ENCODE measurements around the gene TESMIN.
A peak's percentile ranks its signal among the peaks of the same experiment; 100 is the strongest.

The TESMIN gene

DNA sequence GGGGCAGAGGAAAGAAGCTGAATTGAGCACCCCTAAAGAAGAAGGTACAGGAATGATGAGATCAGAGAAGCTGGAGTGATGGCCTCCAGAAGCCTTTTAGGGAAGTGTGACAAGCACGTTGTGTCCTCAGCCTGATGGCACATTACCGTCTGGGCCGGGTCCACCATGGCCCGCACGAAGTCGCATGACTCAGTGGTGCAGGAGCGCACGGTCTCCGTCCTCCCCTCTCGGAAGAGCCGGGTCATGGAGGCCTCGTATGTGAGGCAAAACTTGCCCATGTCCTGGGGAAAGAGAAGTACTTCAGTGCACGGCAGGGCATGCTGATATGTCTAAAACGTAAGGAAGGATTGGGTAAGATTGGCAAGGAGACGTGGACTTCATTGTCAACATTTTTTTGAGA is 11.2 kb upstream of the TESMIN start:
- DNase-seq (ENCODE audit: low spot score) = no peak

DNA sequence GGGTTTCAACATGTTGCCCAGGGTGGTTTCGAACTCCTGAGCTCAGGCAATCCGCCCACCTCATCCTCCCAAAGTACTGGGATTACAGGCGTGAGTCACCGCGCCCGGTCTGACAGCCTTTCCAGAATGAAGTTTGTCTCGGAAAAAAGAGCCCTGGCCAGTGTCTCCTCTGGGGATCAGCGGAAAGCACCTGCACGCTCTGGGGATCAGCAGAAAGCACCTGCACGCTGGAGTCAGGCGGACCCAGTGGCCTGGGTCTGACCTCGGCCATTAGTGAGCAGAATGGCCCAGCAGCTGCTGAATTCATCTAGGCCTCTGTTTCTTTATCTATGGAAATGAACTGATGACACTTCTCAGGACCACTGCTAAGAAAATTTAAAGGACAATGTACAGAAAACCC is 10.5 kb upstream of the TESMIN start:
- DNase-seq (ENCODE audit: low spot score) = no peak

- no peak for DNase-seq (ENCODE audit: low spot score)
Measured at GRCh38 chr11:68759991-68760390, 8.7 kb upstream of the TESMIN start.

- no peak for DNase-seq (ENCODE audit: low spot score)
Measured at GRCh38 chr11:68757711-68758110, 6.4 kb upstream of the TESMIN start.

DNA sequence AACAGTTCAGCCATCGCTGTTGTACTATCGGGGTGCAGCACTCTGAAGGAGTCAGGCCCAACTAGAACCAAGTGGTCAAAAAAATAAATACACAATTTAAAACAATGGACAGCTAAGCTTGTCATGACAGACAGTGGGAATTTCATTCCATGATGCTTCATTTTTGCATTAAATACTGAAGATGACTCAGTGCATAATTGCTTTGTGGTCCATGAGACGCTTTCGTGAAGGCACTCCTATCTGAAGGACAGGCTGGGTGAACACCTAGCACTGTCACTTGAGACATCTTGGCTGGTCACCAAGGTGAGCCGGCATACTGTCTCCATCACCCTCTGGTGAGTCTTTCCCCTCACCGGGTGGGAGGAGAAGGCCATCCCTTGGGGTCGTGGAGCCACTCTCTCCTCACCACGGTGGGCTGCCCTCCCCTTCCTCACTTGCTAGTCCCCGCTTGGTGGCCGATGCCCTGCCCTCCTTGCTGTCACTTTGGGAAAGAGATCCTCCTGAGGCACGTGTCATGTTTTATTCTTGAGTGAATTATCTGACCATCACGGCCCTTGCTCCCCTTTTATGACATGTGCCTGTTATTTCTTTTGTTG is 4.9 kb upstream of the TESMIN start:
- DNase-seq (ENCODE audit: low spot score) = no peak

DNA sequence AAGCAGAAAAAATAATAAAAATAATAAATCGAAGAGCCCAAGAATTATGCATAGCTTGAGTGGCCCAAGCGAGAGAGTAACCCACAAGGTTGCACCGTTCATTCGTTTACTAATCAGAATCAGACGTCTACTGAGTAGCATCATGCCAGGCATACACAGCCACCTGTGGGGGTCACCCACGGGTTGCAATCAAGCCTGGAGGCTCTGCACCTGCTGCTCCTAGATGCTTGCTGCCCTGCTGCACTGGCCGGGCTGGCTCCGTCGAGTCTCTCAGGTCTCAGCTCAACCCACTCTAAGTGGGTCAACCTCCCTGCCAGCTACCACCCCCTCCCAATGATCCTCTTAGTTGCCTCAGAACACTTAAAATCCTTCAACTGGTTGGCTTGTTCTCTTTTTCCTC is 2.0 kb upstream of the TESMIN start:
- no peak for DNase-seq (ENCODE audit: low spot score)

GRCh38 chr11:68751004-68751325 is 355 bp downstream of the TESMIN start:
- DNase-seq (ENCODE audit: low spot score) = no peak

- no peak for DNase-seq (ENCODE audit: low spot score)
Measured at GRCh38 chr11:68750195-68751003, 921 bp downstream of the TESMIN start.

DNA sequence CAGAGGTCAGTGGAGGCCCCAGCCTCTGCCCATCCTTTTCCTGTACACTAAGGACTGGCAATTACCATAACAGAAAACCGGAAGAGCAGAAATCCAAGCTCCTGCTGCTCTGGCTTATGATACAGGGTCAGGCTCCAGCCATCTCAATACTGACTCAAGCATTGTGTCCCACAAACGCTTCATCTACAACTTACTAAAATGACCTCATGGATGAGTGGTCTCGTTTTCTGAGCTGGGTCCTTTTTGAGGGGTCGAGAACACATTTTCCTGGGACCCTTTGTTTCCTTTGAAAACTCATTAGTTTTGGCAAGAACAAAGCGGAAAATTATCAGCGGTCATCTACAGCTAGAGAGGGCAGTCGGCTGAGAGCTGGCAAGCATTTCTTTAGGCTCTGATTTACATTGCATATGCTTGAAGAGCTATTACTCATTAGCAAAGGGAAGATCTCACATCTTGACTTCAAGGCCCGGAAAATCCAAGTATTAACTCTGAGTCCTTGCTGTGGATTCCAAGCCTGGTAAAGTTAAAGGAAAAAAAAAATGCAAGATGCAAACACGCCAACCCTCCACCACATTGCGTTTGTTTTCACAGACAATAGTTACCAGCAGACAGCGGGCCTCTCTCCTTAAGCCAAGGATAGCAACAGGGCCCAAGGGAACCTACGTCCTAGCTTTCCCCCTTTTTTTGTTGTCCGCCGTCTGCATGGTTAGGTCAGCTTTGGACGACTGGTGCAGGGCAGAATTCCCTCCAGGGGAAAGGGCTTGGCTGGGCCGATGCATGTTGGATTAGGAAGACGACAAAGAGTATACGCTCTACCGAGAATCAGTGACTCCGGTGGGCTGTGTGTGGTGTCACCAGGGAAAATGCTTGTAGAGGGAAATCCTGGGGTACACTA is 1.8 kb downstream of the TESMIN start:
- no peak for DNase-seq (ENCODE audit: low spot score)

- no peak for DNase-seq (ENCODE audit: low spot score)
Measured at GRCh38 chr11:68748061-68748460, 3.3 kb downstream of the TESMIN start.

DNA sequence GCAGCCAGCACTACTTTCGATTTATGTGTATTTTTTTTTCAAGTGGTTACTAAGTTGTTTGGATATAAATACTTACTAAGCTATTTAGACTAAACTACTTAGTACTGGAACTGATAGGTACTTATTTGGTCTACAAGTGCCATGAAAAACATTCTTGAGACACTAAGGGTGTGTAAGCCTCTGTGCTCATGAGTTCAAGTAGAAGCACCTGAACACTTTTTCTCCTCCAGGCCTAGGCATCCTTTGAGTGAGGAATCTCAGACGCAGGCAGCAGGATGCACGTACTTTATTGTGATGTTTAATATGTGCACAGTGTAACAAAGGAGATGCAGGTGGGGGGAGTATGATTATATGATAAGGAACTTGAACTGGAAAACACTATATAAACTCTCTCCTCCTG is 7.8 kb downstream of the TESMIN start:
- DNase-seq (ENCODE audit: low spot score) = no peak

DNA sequence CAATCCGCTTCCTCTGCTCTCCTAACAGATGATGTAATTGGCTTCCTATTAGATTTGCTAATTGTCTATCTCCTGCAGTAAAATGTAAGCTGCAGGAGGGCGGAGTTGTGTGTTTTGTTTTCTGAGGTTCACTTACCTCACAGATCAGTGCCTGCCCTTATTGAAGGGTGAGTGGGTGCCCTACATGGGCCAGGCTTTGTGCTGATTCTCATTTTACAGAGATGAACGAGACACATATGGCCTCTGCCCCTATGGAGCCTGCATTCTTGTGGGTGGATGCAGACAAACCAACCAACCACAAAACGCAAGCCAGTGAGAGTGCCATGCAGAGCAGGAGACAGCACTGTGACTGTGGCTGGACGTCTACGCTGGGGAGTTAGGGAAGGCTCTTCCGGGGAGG is 9.9 kb downstream of the TESMIN start:
- DNase-seq (ENCODE audit: low spot score) = no peak

DNA sequence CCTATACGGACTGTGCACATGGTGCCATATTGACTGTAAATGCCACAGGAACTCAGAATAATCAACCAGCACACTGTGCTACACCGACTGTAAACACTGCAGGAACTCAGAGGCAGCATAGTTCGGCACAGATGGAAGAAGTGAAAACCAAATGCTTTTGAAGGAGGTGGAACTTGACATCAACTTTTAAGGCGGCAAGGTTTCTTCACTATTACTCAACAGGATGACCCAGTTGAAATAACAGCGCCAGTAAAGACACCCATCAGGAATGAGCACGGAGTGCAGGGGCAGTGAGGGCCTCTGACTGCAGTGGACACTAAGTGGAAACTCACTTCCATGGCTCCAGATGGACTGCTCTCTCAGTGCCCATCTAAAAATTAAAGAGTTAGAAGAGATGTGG is 15.7 kb downstream of the TESMIN start:
- no peak for DNase-seq (ENCODE audit: low spot score)

GRCh38 chr11:68735125-68735524 is 16.2 kb downstream of the TESMIN start:
- no peak for DNase-seq (ENCODE audit: low spot score)

GRCh38 chr11:68734111-68734510 is 17.2 kb downstream of the TESMIN start:
- no peak for DNase-seq (ENCODE audit: low spot score)

DNA sequence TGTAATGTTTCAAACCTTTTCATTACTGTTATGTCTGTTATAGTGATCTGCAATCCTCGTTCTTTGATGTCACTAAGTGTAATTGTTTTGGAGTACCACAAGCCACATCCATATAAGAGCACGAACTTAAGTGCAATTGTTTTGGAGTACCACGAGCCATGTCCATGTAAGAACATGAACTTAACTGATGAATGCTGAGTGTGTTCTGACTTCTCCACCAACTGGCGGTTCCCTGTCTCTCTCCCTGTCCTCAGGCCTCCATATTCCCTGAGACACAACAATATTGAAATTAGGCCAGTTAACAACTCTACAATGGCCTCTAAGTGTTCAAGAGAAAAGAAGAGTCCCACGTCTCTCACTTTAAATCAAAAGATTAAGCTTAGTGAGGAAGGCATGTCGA is 23.5 kb downstream of the TESMIN start:
- DNase-seq (ENCODE audit: low spot score) = no peak

DNA sequence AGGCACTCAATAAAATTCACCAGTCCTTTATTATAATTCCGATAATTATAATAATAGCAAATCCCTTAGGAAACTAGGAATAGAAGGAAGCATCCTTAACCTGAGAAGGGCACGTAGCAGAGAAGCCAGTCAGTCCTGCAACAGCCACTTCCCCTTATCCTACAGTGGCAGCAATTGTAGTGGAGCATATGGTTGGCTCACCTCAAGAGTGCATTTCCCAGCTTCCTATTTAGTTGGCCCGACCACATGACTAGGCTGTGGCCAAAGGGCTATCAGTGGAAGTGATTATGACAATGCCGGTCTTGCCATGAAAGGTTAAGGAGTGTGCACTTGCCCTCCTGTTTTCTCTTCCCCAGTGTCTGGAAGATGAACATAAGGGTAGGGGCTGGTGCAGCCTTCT is 27.0 kb downstream of the TESMIN start:
- DNase-seq (ENCODE audit: low spot score) = no peak

GRCh38 chr11:68722143-68722542 is 29.2 kb downstream of the TESMIN start:
- DNase-seq (ENCODE audit: low spot score) = no peak

GRCh38 chr11:68721075-68721474 is 30.2 kb downstream of the TESMIN start:
- DNase-seq (ENCODE audit: low spot score) = no peak

DNA sequence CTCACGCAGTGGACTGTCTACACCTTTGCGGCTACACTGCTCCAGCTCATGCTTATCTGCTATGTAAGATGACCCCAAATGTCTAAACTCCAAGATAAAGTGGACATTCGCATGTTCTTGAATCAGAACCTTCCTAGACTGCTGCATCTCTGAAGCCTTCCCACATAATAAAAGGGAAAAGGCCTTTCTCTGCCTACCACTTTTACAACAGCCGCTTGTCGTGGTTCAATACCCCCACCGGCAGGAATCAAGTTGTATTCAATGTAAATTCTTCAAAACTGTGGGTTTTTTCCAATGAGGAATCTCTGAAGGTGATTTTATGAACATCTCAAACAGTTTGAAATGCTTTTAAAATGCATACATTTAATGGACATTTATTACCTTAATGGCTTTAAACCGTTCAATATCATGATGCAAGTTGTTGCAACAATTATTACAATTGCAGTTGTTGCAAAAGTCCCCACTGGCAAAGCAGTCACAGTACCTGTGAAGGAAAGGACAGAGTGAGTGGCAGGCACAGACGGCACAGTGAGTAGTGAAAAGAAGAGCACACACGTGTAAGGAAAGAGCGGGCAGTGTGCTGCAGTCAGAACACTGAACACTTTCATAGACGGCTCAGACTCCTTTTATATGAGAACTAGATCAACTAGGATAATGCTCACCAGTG is 35.7 kb downstream of the TESMIN start:
- DNase-seq (ENCODE audit: low spot score) = no peak

DNA sequence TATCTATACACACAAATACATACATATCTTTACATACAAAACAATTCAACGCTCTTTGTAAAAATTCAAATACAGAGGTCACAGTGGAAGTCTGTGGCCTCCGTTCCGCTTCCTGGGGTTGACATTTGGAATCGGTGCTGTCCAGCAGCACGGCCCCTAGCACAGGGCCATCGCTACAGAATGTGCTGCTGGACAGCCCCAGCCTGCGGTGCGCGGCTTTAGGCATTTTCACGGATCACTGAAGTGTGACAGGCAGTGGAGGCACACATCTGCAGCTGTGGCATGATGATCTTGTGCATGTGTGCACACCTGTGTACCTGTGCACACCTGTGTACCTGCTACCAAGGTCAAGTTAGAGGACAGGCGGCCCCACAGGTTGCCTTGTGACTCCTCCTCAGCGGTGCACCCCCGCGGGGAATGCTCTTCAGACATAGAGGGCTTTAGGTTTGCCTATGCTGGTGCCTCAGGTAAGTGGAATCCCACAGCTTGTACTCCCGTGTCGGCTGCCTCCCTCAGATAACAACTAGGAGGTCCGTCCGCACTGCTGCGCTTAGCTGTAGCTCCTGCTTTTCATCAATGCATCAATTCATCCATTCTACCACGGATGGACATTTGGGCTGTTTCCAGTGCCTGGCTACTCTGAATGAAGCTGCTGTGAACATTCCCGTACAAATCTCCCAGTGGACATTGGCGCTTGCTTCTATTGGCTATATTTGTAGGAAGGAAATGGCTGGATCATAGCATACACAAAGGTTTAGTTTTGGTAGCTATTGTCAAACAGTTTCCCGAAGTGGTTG is 37.1 kb downstream of the TESMIN start:
- peak; percentile 3 for DNase-seq (ENCODE audit: low spot score)

- no peak for DNase-seq (ENCODE audit: low spot score)
Measured at GRCh38 chr11:68711114-68711513, 40.2 kb downstream of the TESMIN start.

Measured in putamen (tissue), 1 donor.